Upper lobe of left lung (tissue), 4 donors: ENCODE results near the gene BPIFB2.

Experiments used
- CTCF ChIP-seq, 6 experiments: fragments of 450-650 bp in 4 of 6; fragments of 200-600 bp in 2 of 6; sonication (generic) in 2 of 6; IDR thresholded peaks; one replicate each; pipeline ENCODE4 v1.5.1; 2016 to 2019; ENCODE audit warnings: antibody characterized with exemption in 6 of 6
- POLR2A ChIP-seq, 4 donors: fragments of 450-650 bp; IDR thresholded peaks; one replicate each; pipeline ENCODE4 v1.5.1; 2016 to 2017; ENCODE audit warnings: antibody characterized with exemption in 4 of 4, mild to moderate bottlenecking in 2 of 4

- no peak for TF ChIP-seq CTCF (IDR thresholded peaks at IDR 0.05)
- no peak for TF ChIP-seq POLR2A (IDR thresholded peaks at IDR 0.05)
These were observed 46.9 kb downstream of the BPIFB2 start for GRCh38 chr20:33054381-33054780.
